T-helper 1 cell treated with Interleukin-12 subunit alpha and Interleukin-12 subunit beta and Interleukin-4 antibody, amounts not matched to agents 30 μg/mL and 1 μg/mL, for 36 hours (primary cell): ENCODE measurements around the gene CHCHD1.

Source experiments
- H3K27ac Mint-ChIP-seq: one replicate; pipeline ENCODE4 v1.8.0; 2021; ENCODE audit warnings: mild to moderate bottlenecking, mixed read lengths
- H3K27me3 Mint-ChIP-seq: one replicate; pipeline ENCODE4 v1.8.0; 2021; ENCODE audit warnings: low read depth, mixed read lengths
- H3K36me3 Mint-ChIP-seq: one replicate; pipeline ENCODE4 v1.8.0; 2021; ENCODE audit warnings: low read depth, mixed read lengths
- H3K4me1 Mint-ChIP-seq: one replicate; pipeline ENCODE4 v1.8.0; 2021; ENCODE audit warnings: low read depth, mixed read lengths
- H3K4me3 Mint-ChIP-seq: one replicate; pipeline ENCODE4 v1.8.0; 2021; ENCODE audit warnings: mild to moderate bottlenecking, moderate library complexity, mixed read lengths
- H3K9me3 Mint-ChIP-seq: one replicate; pipeline ENCODE4 v1.8.0; 2021; ENCODE audit warnings: mixed read lengths

Gene CHCHD1

GRCh38 chr10:73758704-73759511 lies 22.9 kb upstream of the CHCHD1 start:
- H3K4me3 Mint-ChIP-seq, result peak overlapping the region; percentile 14
- no peaks in the 10 kb centered on the region for H3K9me3 Mint-ChIP-seq
- no peaks in the 10 kb centered on the region for H3K27me3 Mint-ChIP-seq
- H3K27ac Mint-ChIP-seq, result peak overlapping the region; percentile 79
- peaks cover 48% of the 10 kb centered on the region for H3K4me1 Mint-ChIP-seq
- H3K36me3 Mint-ChIP-seq, result peaks cover 45% of the 10 kb centered on the region

- Mint-ChIP-seq H3K4me1 (peaks cover 49% of the 10 kb centered on the region), H3K27me3 (no peaks in the 10 kb centered on the region)
Measured at GRCh38 chr10:73759512-73760115, 22.2 kb upstream of the CHCHD1 start.

GRCh38 chr10:73761781-73762180 lies 20.1 kb upstream of the CHCHD1 start:
- Mint-ChIP-seq H3K27me3 (no peaks in the 10 kb centered on the region), H3K27ac (peak overlapping the region; percentile 31), H3K36me3 (peaks cover 56% of the 10 kb centered on the region), H3K4me3 (no peak overlapping the region), H3K9me3 (no peaks in the 10 kb centered on the region), H3K4me1 (peaks cover 48% of the 10 kb centered on the region)

More at GRCh38 chr10:73759512-73760115, 22.2 kb upstream of the CHCHD1 start:
- peak overlapping the region; percentile 79 for H3K27ac Mint-ChIP-seq
- peaks cover 43% of the 10 kb centered on the region for H3K36me3 Mint-ChIP-seq
- H3K9me3 Mint-ChIP-seq, result no peaks in the 10 kb centered on the region
- no peak overlapping the region for H3K4me3 Mint-ChIP-seq

GRCh38 chr10:73762915-73763314 lies 18.9 kb upstream of the CHCHD1 start:
- H3K4me3 Mint-ChIP-seq, result peak overlapping the region; percentile 29
- peaks cover 62% of the 10 kb centered on the region for H3K36me3 Mint-ChIP-seq
- no peaks in the 10 kb centered on the region for H3K9me3 Mint-ChIP-seq
- H3K4me1 Mint-ChIP-seq, result peaks cover 47% of the 10 kb centered on the region
- peak overlapping the region; percentile 83 for H3K27ac Mint-ChIP-seq
- H3K27me3 Mint-ChIP-seq, result no peaks in the 10 kb centered on the region

GRCh38 chr10:73763343-73763742 lies 18.5 kb upstream of the CHCHD1 start:
- no peaks in the 10 kb centered on the region for H3K9me3 Mint-ChIP-seq
- peaks cover 65% of the 10 kb centered on the region for H3K36me3 Mint-ChIP-seq
- peak overlapping the region; percentile 83 for H3K27ac Mint-ChIP-seq
- H3K4me3 Mint-ChIP-seq, result no peak overlapping the region
- H3K4me1 Mint-ChIP-seq, result peaks cover 47% of the 10 kb centered on the region
- no peaks in the 10 kb centered on the region for H3K27me3 Mint-ChIP-seq

- H3K9me3 Mint-ChIP-seq, result no peaks in the 10 kb centered on the region
- no peak overlapping the region for H3K4me3 Mint-ChIP-seq
- peaks cover 74% of the 10 kb centered on the region for H3K36me3 Mint-ChIP-seq
- peaks cover 46% of the 10 kb centered on the region for H3K4me1 Mint-ChIP-seq
- no peaks in the 10 kb centered on the region for H3K27me3 Mint-ChIP-seq
- no peak overlapping the region for H3K27ac Mint-ChIP-seq
Measured at GRCh38 chr10:73765066-73765465, 16.8 kb upstream of the CHCHD1 start.

GRCh38 chr10:73768881-73769280 lies 13.0 kb upstream of the CHCHD1 start:
- H3K9me3 Mint-ChIP-seq, result no peaks in the 10 kb centered on the region
- H3K4me1 Mint-ChIP-seq, result peaks cover 38% of the 10 kb centered on the region
- peak overlapping the region; percentile 72 for H3K27ac Mint-ChIP-seq
- H3K36me3 Mint-ChIP-seq, result peaks cover 71% of the 10 kb centered on the region
- H3K27me3 Mint-ChIP-seq, result no peaks in the 10 kb centered on the region
- peak overlapping the region; percentile 3 for H3K4me3 Mint-ChIP-seq

GRCh38 chr10:73769396-73769795 lies 12.5 kb upstream of the CHCHD1 start:
- Mint-ChIP-seq H3K9me3 (no peaks in the 10 kb centered on the region), H3K27me3 (no peaks in the 10 kb centered on the region), H3K27ac (peak overlapping the region; percentile 72), H3K4me1 (peaks cover 43% of the 10 kb centered on the region), H3K36me3 (peaks cover 74% of the 10 kb centered on the region), H3K4me3 (no peak overlapping the region)

- Mint-ChIP-seq H3K27ac (peak overlapping the region; percentile 85), H3K27me3 (no peaks in the 10 kb centered on the region), H3K9me3 (no peaks in the 10 kb centered on the region), H3K4me1 (peaks cover 51% of the 10 kb centered on the region), H3K36me3 (peaks cover 69% of the 10 kb centered on the region), H3K4me3 (peak overlapping the region; percentile 96)
Measured at GRCh38 chr10:73771722-73772280, 10.0 kb upstream of the CHCHD1 start.

GRCh38 chr10:73772281-73773151 lies 9.3 kb upstream of the CHCHD1 start:
- no peaks in the 10 kb centered on the region for H3K27me3 Mint-ChIP-seq
- peaks cover 68% of the 10 kb centered on the region for H3K36me3 Mint-ChIP-seq
- H3K9me3 Mint-ChIP-seq, result no peaks in the 10 kb centered on the region
- peaks cover 55% of the 10 kb centered on the region for H3K4me1 Mint-ChIP-seq
- peak overlapping the region; percentile 85 for H3K27ac Mint-ChIP-seq
- peak overlapping the region; percentile 96 for H3K4me3 Mint-ChIP-seq

GRCh38 chr10:73773152-73773879 lies 8.5 kb upstream of the CHCHD1 start:
- H3K27ac Mint-ChIP-seq, result peak overlapping the region; percentile 85
- H3K36me3 Mint-ChIP-seq, result peaks cover 63% of the 10 kb centered on the region

GRCh38 chr10:73774637-73775036 lies 7.2 kb upstream of the CHCHD1 start:
- H3K36me3 Mint-ChIP-seq, result peaks cover 56% of the 10 kb centered on the region
- H3K27me3 Mint-ChIP-seq, result no peaks in the 10 kb centered on the region
- no peaks in the 10 kb centered on the region for H3K9me3 Mint-ChIP-seq
- H3K4me3 Mint-ChIP-seq, result peak overlapping the region; percentile 96
- peaks cover 46% of the 10 kb centered on the region for H3K4me1 Mint-ChIP-seq
- H3K27ac Mint-ChIP-seq, result peak overlapping the region; percentile 46

More at GRCh38 chr10:73773152-73773879, 8.5 kb upstream of the CHCHD1 start:
- peak overlapping the region; percentile 96 for H3K4me3 Mint-ChIP-seq
- no peaks in the 10 kb centered on the region for H3K27me3 Mint-ChIP-seq
- no peaks in the 10 kb centered on the region for H3K9me3 Mint-ChIP-seq
- H3K4me1 Mint-ChIP-seq, result peaks cover 55% of the 10 kb centered on the region

GRCh38 chr10:73779018-73779417 lies 2.8 kb upstream of the CHCHD1 start:
- peaks cover 50% of the 10 kb centered on the region for H3K4me1 Mint-ChIP-seq
- no peaks in the 10 kb centered on the region for H3K9me3 Mint-ChIP-seq
- peaks cover 41% of the 10 kb centered on the region for H3K36me3 Mint-ChIP-seq
- no peak overlapping the region for H3K27ac Mint-ChIP-seq
- no peaks in the 10 kb centered on the region for H3K27me3 Mint-ChIP-seq
- no peak overlapping the region for H3K4me3 Mint-ChIP-seq
